BJ (cell line): ENCODE data around the gene TUBB4B. TPM values are rescaled to one million over a fixed set of nuclear protein-coding genes. Genes with fewer than 3 reads are reported as not detected.
A peak's percentile ranks its signal among the peaks of the same experiment; 100 is the strongest.

Experiments
- CTCF ChIA-PET: fragments of 350-600 bp; formaldehyde crosslinking; extraction: SDS; loops from one replicate; lab custom pipeline; 2021; ENCODE audit warnings: antibody characterized with exemption, inconsistent platforms; lab: Yijun Ruan, JAX
- POLR2A ChIA-PET: fragments of 300-600 bp; sonication (Branson Sonifier 250); formaldehyde crosslinking; extraction: SDS; loops from one replicate; lab custom pipeline; 2021; ENCODE audit warnings: antibody characterized with exemption; lab: Charles Lee
- DNase-seq: peaks from one replicate; pipeline ENCODE4 v3.0.0-alpha.2; 2011; ENCODE audit warnings: low read depth
- H3K27me3 ChIP-seq: 2 replicates; pipeline ENCODE4 v1.6.0; 2011; ENCODE audit warnings: low read length; ENCODE audit not compliant: control insufficient read depth, insufficient read depth
- H3K36me3 ChIP-seq: 2 replicates; pipeline ENCODE4 v1.5.1; 2011; ENCODE audit warnings: low read length; ENCODE audit not compliant: control insufficient read depth, insufficient read depth
- H3K4me3 ChIP-seq: 2 replicates; pipeline ENCODE4 v1.5.1; 2011; ENCODE audit warnings: low read depth, mild to moderate bottlenecking, control low read depth, low read length
- polyA plus RNA-seq: library from polyadenylated mRNA; depleted of rRNA; stranded (reverse); fragments of >200 nt; gene quantifications from 2 replicates; pipeline ENCODE4 v1.2.3, GENCODE V29; 2011
- TF ChIP-seq, protein P1 (sequence below): IDR thresholded peaks from 2 replicates; pipeline ENCODE4 v1.5.1; 2011; ENCODE audit warnings: low read depth, mild to moderate bottlenecking, control low read depth, inconsistent platforms, low read length, moderate library complexity; ENCODE audit not compliant: insufficient read depth

The TUBB4B gene
- polyA plus RNA-seq, 1 experiment: 385 TPM

DNA sequence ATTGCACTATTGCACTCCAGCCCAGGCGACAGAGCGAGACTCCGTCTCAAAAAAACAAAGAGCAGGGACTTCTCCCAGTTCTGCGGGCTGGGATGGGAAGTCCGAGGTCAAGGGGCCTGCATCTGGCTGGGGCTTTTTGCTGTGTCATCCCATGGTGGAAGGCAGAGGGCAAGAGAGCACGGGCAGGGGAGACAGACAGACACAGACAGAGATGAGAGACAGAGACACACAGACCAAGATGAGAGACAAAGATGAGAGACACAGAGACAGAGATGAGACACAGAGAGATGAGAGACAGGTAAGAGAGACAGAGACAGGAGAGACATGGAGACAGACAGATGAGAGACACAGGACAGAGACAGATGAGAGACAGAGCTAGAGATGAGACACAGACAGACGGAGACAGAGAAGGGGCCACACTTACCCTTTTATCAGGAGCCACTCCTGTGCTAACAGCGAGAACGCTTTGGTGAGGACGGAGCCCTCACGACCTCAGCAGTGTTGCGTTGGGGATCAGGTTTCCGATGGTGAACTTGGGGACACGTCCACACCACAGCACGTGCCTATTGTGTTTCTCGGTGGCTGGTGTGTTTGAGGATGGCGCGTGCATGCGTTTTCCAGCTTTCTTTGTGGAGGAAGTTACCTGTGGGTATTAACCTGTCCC, 27.6 kb downstream of the TUBB4B start:
- Histone ChIP-seq H3K36me3 (peaks cover 32% of the 10 kb centered on the region), H3K27me3 (no peaks in the 10 kb centered on the region), H3K4me3 (no peak overlapping the region)
- no peak for DNase-seq
- CTCF ChIA-PET: interaction anchor here (1.0 to 1.3 kb wide), 2 partner anchors 8 to 32 kb away, joined by 4 to 5 read pairs; no protein-coding TSS in a partner anchor
- POLR2A ChIA-PET: no interaction called here
- TF ChIP-seq, protein P1, sequence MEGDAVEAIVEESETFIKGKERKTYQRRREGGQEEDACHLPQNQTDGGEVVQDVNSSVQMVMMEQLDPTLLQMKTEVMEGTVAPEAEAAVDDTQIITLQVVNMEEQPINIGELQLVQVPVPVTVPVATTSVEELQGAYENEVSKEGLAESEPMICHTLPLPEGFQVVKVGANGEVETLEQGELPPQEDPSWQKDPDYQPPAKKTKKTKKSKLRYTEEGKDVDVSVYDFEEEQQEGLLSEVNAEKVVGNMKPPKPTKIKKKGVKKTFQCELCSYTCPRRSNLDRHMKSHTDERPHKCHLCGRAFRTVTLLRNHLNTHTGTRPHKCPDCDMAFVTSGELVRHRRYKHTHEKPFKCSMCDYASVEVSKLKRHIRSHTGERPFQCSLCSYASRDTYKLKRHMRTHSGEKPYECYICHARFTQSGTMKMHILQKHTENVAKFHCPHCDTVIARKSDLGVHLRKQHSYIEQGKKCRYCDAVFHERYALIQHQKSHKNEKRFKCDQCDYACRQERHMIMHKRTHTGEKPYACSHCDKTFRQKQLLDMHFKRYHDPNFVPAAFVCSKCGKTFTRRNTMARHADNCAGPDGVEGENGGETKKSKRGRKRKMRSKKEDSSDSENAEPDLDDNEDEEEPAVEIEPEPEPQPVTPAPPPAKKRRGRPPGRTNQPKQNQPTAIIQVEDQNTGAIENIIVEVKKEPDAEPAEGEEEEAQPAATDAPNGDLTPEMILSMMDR: no peak

DNA sequence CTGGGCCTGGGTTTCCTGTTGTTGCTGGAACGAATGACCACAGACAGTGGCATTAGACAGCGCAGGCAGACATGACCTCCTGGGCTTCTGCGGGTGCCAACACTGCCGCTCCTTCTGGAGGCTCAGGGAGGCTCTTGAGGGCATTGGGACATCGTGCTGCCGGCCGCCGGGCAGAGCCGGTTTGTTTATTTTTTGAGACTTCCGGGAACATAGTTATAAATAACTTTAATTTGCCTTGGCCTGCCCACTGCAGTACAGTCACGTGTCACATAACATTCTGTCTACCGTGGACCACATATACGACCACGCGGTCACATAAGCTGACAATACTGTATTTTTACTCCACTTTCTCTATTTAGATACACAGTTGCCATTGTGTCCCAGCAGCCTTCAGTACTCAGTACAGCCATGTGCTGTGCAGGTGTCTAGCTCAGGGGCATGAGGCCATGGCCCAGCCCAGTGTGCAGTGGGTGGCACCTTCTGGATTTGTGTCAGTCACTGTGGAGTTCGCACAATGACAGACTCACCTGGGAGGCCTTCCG, 28.2 kb downstream of the TUBB4B start:
- CTCF ChIA-PET: interaction anchor here (0.7 to 1.3 kb wide), 3 partner anchors 28 to 403 kb away, joined by 3 to 4 read pairs (median 3); no protein-coding TSS in a partner anchor
- Histone ChIP-seq H3K4me3 (no peak overlapping the region), H3K27me3 (no peaks in the 10 kb centered on the region), H3K36me3 (peaks cover 31% of the 10 kb centered on the region)
- POLR2A ChIA-PET: no interaction called here
- TF ChIP-seq, protein P1: no peak
- peak; percentile 51 for DNase-seq

DNA sequence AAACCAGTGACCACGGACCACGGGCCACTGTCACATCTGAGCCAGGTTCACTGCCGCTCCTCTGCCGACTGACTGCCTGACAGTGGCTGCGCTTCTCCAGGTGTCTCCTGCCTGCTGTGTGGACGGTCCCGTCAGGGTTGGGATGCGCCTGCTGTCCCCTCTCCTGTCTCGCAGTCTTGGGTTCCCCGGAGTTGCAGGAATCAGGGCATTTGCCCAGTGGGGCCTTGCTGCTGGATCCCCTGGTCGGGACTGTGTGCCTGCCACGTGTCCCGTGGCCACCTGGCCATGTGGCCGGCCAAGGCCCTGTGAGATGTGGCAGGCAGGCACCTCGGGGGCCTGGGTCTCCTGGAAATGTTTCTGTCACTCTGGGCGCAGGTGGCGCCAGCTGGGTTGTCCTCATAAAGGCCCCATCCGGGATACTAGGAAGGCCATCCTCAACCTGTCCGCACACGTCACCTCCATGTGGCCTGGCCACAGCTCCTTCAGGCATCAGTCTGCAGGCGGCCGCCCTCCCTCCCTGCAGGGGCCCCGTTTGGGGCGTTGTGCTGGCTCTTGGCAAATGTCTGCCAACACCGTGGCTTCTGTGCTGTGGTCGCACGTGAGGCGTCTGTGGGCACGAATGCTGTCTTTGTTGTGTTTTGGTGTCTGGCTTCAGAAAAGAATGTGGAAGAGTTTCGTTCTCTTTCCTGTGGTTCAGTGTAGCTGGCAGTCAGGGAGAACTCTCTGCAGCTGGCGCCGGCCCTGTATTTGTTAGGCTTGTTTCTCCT, 30.0 kb downstream of the TUBB4B start:
- Histone ChIP-seq H3K36me3 (peaks cover 23% of the 10 kb centered on the region), H3K4me3 (no peak overlapping the region), H3K27me3 (no peaks in the 10 kb centered on the region)
- POLR2A ChIA-PET: no interaction called here
- CTCF ChIA-PET: no interaction called here
- no peak for DNase-seq
- TF ChIP-seq, protein P1: no peak

DNA sequence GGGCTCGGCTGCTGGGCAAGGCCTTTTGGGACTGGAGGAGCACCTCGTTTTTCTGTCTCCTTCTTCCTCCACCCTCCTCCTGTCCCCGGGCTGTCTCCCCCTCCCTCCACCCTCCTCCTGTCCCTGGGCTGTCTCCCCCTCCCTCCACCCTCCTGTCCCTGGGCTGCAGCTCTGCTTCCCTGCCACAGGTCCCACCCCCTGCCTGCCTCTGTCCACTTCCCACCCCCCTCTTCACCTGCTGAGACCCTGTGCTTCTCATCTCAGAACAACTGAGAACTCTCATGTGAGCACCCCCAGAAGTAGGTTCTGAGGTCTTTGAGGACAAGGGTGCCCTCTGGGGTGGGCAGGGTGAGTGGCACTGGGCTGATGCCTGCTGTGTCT, 30.6 kb downstream of the TUBB4B start:
- ChIA-PET CTCF (no interaction called here), POLR2A (no interaction called here)
- Histone ChIP-seq H3K27me3 (no peaks in the 10 kb centered on the region), H3K4me3 (no peak overlapping the region), H3K36me3 (peaks cover 22% of the 10 kb centered on the region)
- TF ChIP-seq, protein P1: no peak
- DNase-seq: no peak
